Fibroblast of mammary gland (primary cell): ENCODE results near the gene PEX11A.

ENCODE experiments used
- DNase-seq: peaks from one replicate; pipeline ENCODE4 v3.0.0-alpha.2; 2010; ENCODE audit warnings: low read depth
- H3K4me3 ChIP-seq: 2 replicates; pipeline ENCODE4 v1.5.1; 2011; ENCODE audit warnings: low read depth, mild to moderate bottlenecking, low read length, moderate library complexity; ENCODE audit not compliant: control insufficient read depth
- CTCF ChIP-seq: conservative IDR thresholded peaks from 2 replicates; pipeline ENCODE4 v1.5.1; 2011; ENCODE audit warnings: low read depth, low read length, inconsistent platforms; ENCODE audit not compliant: control insufficient read depth, insufficient read depth

Gene PEX11A

GRCh38 chr15:89631902-89632264 lies 58.7 kb downstream of the PEX11A start:
- H3K4me3 ChIP-seq, result no peak overlapping the region
- DNase-seq, result no peak
- TF ChIP-seq CTCF, result no peak
